ENCODE measurements around the gene MATN3. TPM values are rescaled to one million over a fixed set of nuclear protein-coding genes. Genes with fewer than 3 reads are reported as not detected.

The MATN3 gene
- polyA plus RNA-seq, 1 donor (not counting 4 experiments of a cell fraction or from before 2014, with no cell fraction given) = 1.4 TPM

GRCh38 chr2:19947184-19947940 is 65.1 kb downstream of the MATN3 start:
- Histone ChIP-seq H3K9me3 (ENCODE audit: control insufficient read depth, low read depth, low read length) (no peaks in the 10 kb centered on the region), H3K36me3 (ENCODE audit: control insufficient read depth in 2 of 2, extremely low read depth in 1 of 2, insufficient read depth in 2 of 2, low read length in 2 of 2) (peaks cover under 1 to 4% of the 10 kb centered on the region in 2 experiments), H2AFZ (ENCODE audit: control insufficient read depth, low read length) (no peak overlapping the region), H3K4me1 (ENCODE audit: control insufficient read depth, extremely low read depth, insufficient read depth, low read length) (no peaks in the 10 kb centered on the region), H3K27ac (ENCODE audit: control insufficient read depth, insufficient read depth, low read length) (no peak overlapping the region), H4K20me1 (ENCODE audit: control insufficient read depth, extremely low read depth, insufficient read depth, low read length) (no peaks in the 10 kb centered on the region), H3K4me3 (ENCODE audit: control insufficient read depth in 2 of 3, extremely low read depth in 1 of 3, insufficient read depth in 2 of 3, low read depth in 1 of 3, low read length in 3 of 3) (no peak overlapping the region), H3K4me2 (ENCODE audit: control insufficient read depth, extremely low read depth, insufficient read depth, low read depth, low read length) (no peak overlapping the region), H3K27me3 (ENCODE audit: control insufficient read depth, extremely low read depth, insufficient read depth, low read length) (no peaks in the 10 kb centered on the region), H3K9me1 (ENCODE audit: control insufficient read depth, extremely low read depth, insufficient read depth, low read length) (no peaks in the 10 kb centered on the region), H3K79me2 (ENCODE audit: control insufficient read depth, insufficient read depth, low read length) (no peaks in the 10 kb centered on the region), H3K9ac (ENCODE audit: control insufficient read depth, extremely low read depth, insufficient read depth, low read length) (no peak overlapping the region)
- dilution Hi-C loops (cut with MboI; ENCODE audit: extremely low pct_ligation_motif_present, low sequenced_read_pairs) = no loop called here
- FAIRE-seq (no peak), DNase-seq (ENCODE audit: low read depth, low spot score) (no peak)
- TF ChIP-seq EZH2 (IDR thresholded peaks at IDR 0.05; ENCODE audit: low read length) (no peak), CTCF (optimal IDR thresholded peaks at IDR 0.05 in 1 of 3, IDR thresholded peaks at IDR 0.05 in 1 of 3, conservative IDR thresholded peaks at IDR 0.05 in 1 of 3; ENCODE audit: extremely low read depth in 1 of 3, insufficient read depth in 2 of 3, low read length in 3 of 3) (no peak)

GRCh38 chr2:19944205-19944845 is 68.1 kb downstream of the MATN3 start:
- TF ChIP-seq CTCF (optimal IDR thresholded peaks at IDR 0.05 in 1 of 3, IDR thresholded peaks at IDR 0.05 in 1 of 3, conservative IDR thresholded peaks at IDR 0.05 in 1 of 3; ENCODE audit: extremely low read depth in 1 of 3, insufficient read depth in 2 of 3, low read length in 3 of 3) (no peak), EZH2 (IDR thresholded peaks at IDR 0.05; ENCODE audit: low read length) (no peak)
- Histone ChIP-seq H3K27ac (ENCODE audit: control insufficient read depth, insufficient read depth, low read length) (no peak overlapping the region), H3K4me1 (ENCODE audit: control insufficient read depth, extremely low read depth, insufficient read depth, low read length) (no peaks in the 10 kb centered on the region)

More at GRCh38 chr2:19944205-19944845, 68.1 kb downstream of the MATN3 start:
- Histone ChIP-seq H3K4me2 (ENCODE audit: control insufficient read depth, extremely low read depth, insufficient read depth, low read depth, low read length) (no peak overlapping the region), H3K9me3 (ENCODE audit: control insufficient read depth, low read depth, low read length) (no peaks in the 10 kb centered on the region), H3K4me3 (ENCODE audit: control insufficient read depth in 2 of 3, extremely low read depth in 1 of 3, insufficient read depth in 2 of 3, low read depth in 1 of 3, low read length in 3 of 3) (no peak overlapping the region), H3K36me3 (ENCODE audit: control insufficient read depth in 2 of 2, extremely low read depth in 1 of 2, insufficient read depth in 2 of 2, low read length in 2 of 2) (peaks cover 0 to 2% of the 10 kb centered on the region in 2 experiments), H3K9ac (ENCODE audit: control insufficient read depth, extremely low read depth, insufficient read depth, low read length) (no peak overlapping the region), H3K9me1 (ENCODE audit: control insufficient read depth, extremely low read depth, insufficient read depth, low read length) (no peaks in the 10 kb centered on the region), H2AFZ (ENCODE audit: control insufficient read depth, low read length) (no peak overlapping the region), H3K27me3 (ENCODE audit: control insufficient read depth, extremely low read depth, insufficient read depth, low read length) (no peaks in the 10 kb centered on the region), H4K20me1 (ENCODE audit: control insufficient read depth, extremely low read depth, insufficient read depth, low read length) (no peaks in the 10 kb centered on the region), H3K79me2 (ENCODE audit: control insufficient read depth, insufficient read depth, low read length) (no peaks in the 10 kb centered on the region)
- dilution Hi-C loops (cut with MboI; ENCODE audit: extremely low pct_ligation_motif_present, low sequenced_read_pairs) = no loop called here
- no peak for DNase-seq (ENCODE audit: low read depth, low spot score)
- FAIRE-seq = peak; percentile 72

Data from keratinocyte (primary cell).